HEK293T (cell line): ENCODE results near the gene G6PD.

Source experiments
- ARNT ChIP-seq: fragments of 450-650 bp; IDR thresholded peaks from 2 replicates; pipeline ENCODE4 v1.6.1; 2017; ENCODE audit warnings: mild to moderate bottlenecking
- BHLHE40 ChIP-seq: fragments of 450-650 bp; IDR thresholded peaks from 2 replicates; pipeline ENCODE4 v1.6.1; 2016; ENCODE audit warnings: mild to moderate bottlenecking, moderate library complexity, borderline replicate concordance
- ELF4 ChIP-seq: fragments of 450-650 bp; IDR thresholded peaks from 2 replicates; pipeline ENCODE4 v1.6.1; 2017; ENCODE audit warnings: antibody characterized with exemption
- FOXA1 ChIP-seq: fragments of 450-650 bp; IDR thresholded peaks from 2 replicates; pipeline ENCODE4 v1.6.1; 2016; ENCODE audit warnings: mild to moderate bottlenecking
- FOXK2 ChIP-seq: fragments of 450-650 bp; IDR thresholded peaks from 2 replicates; pipeline ENCODE4 v1.6.1; 2016; ENCODE audit warnings: mild to moderate bottlenecking
- FOXM1 ChIP-seq: fragments of 450-650 bp; IDR thresholded peaks from 2 replicates; pipeline ENCODE4 v1.6.1; 2017; ENCODE audit warnings: mild to moderate bottlenecking, borderline replicate concordance
- LEF1 ChIP-seq: fragments of 450-650 bp; IDR thresholded peaks from 2 replicates; pipeline ENCODE4 v1.6.1; 2017; ENCODE audit warnings: mild to moderate bottlenecking, borderline replicate concordance
- PKNOX1 ChIP-seq: fragments of 450-650 bp; IDR thresholded peaks from 2 replicates; pipeline ENCODE4 v1.6.1; 2016
- SP1 ChIP-seq: fragments of 450-650 bp; IDR thresholded peaks from 2 replicates; pipeline ENCODE4 v1.6.1; 2017
- SUZ12 ChIP-seq: fragments of 450-650 bp; IDR thresholded peaks from 2 replicates; pipeline ENCODE4 v1.6.1; 2016; ENCODE audit warnings: mild to moderate bottlenecking
- TARDBP ChIP-seq: fragments of 450-650 bp; IDR thresholded peaks from 2 replicates; pipeline ENCODE4 v1.6.1; 2016
- ZNF384 ChIP-seq: fragments of 450-650 bp; IDR thresholded peaks from 2 replicates; pipeline ENCODE4 v1.6.1; 2016

GRCh38 chrX:154505734-154506133 lies 40.9 kb downstream of the G6PD start:
- TF ChIP-seq TARDBP = no peak
- TF ChIP-seq ELF4 = no peak
- no peak for TF ChIP-seq LEF1
- no peak for TF ChIP-seq FOXK2
- no peak for TF ChIP-seq SP1
- TF ChIP-seq ZNF384 = no peak
- no peak for TF ChIP-seq SUZ12
- no peak for TF ChIP-seq FOXM1
- no peak for TF ChIP-seq BHLHE40
- no peak for TF ChIP-seq FOXA1
- no peak for TF ChIP-seq ARNT
- TF ChIP-seq PKNOX1 = no peak
